ENCODE results near the gene LEF1.

DNA sequence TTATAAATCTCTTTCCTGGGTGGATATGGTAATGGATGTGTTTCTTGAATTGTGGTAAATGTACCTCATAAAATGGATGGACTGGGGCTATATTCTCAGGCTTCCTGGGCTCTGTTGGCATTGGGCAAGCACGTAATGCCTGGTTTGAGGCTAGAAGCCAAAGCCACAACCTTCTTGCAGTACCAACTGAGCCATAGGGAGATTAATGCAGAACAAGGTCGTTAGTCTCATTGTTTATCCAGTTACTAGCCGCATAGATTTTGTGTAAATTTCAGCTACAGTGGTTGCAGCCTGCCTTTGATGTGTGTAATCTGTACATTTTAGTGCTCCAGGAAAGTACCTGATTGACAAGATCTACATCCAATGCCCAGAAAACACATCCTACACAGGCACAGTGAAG, 7.2 kb upstream of the LEF1 start:
- TF ChIP-seq, protein P1, sequence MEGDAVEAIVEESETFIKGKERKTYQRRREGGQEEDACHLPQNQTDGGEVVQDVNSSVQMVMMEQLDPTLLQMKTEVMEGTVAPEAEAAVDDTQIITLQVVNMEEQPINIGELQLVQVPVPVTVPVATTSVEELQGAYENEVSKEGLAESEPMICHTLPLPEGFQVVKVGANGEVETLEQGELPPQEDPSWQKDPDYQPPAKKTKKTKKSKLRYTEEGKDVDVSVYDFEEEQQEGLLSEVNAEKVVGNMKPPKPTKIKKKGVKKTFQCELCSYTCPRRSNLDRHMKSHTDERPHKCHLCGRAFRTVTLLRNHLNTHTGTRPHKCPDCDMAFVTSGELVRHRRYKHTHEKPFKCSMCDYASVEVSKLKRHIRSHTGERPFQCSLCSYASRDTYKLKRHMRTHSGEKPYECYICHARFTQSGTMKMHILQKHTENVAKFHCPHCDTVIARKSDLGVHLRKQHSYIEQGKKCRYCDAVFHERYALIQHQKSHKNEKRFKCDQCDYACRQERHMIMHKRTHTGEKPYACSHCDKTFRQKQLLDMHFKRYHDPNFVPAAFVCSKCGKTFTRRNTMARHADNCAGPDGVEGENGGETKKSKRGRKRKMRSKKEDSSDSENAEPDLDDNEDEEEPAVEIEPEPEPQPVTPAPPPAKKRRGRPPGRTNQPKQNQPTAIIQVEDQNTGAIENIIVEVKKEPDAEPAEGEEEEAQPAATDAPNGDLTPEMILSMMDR (IDR thresholded peaks at IDR 0.05) = no peak
- TF ChIP-seq SIN3A (IDR thresholded peaks at IDR 0.05; ENCODE audit: borderline replicate concordance, insufficient read depth, low read depth, low read length) (no peak), POLR2AphosphoS5 (IDR thresholded peaks at IDR 0.05; ENCODE audit: low read depth, low read length) (no peak), TCF7L2 (IDR thresholded peaks at IDR 0.05; ENCODE audit: low read depth, low read length) (no peak)
